Activated CD4-positive, alpha-beta memory T cell treated with anti-CD3 and anti-CD28 coated beads, Interleukin-2, amount 10 ng/mL, durations not matched to agents 7 days and 5 days (primary cell): ENCODE measurements around the gene NUDT4. TPM values are rescaled to one million over a fixed set of nuclear protein-coding genes. Genes with fewer than 3 reads are reported as not detected.
"Not testable (repeated sequence)": the region's sequence is repeated elsewhere in the genome, so short reads cannot be mapped to it uniquely, and the experiment has no call there.

Experiments
- CTCF ChIA-PET: fragments of 350-600 bp; sonication (Branson Sonifier 250); formaldehyde crosslinking; loops from one replicate; lab custom pipeline; 2021; ENCODE audit warnings: antibody characterized with exemption, inconsistent platforms; lab: Charles Lee
- POLR2A ChIA-PET: fragments of 350-600 bp; sonication (Branson Sonifier 250); formaldehyde crosslinking; loops from one replicate; lab custom pipeline; 2021; ENCODE audit warnings: antibody characterized with exemption; lab: Charles Lee
- DNase-seq: peaks from one replicate; pipeline ENCODE4 v3.0.0-alpha.2; 2020
- H3K27ac Mint-ChIP-seq: one replicate; pipeline ENCODE4 v1.8.0; 2021; ENCODE audit warnings: mild to moderate bottlenecking, mixed read lengths
- H3K27me3 Mint-ChIP-seq: one replicate; pipeline ENCODE4 v1.8.0; 2021; ENCODE audit warnings: mixed read lengths
- H3K36me3 Mint-ChIP-seq: one replicate; pipeline ENCODE4 v1.8.0; 2021; ENCODE audit warnings: low read depth, mixed read lengths
- H3K4me1 Mint-ChIP-seq: one replicate; pipeline ENCODE4 v1.8.0; 2021; ENCODE audit warnings: mixed read lengths
- H3K4me3 Mint-ChIP-seq: one replicate; pipeline ENCODE4 v1.8.0; 2021; ENCODE audit warnings: mild to moderate bottlenecking, mixed read lengths
- H3K9me3 Mint-ChIP-seq: one replicate; pipeline ENCODE4 v1.8.0; 2021; ENCODE audit warnings: mixed read lengths
- total RNA-seq, 2 experiments: library from RNA; stranded (reverse); gene quantifications; one replicate each; pipeline ENCODE4 v1.2.3, GENCODE V29; 2021

Gene NUDT4
- total RNA-seq, 2 experiments from 2014 or later, result 44.2 to 47.3 TPM

- Mint-ChIP-seq H3K4me1 (peaks cover 19% of the 10 kb centered on the region), H3K27me3 (peaks cover 4% of the 10 kb centered on the region), H3K4me3 (no peak overlapping the region), H3K36me3 (peaks cover 2% of the 10 kb centered on the region), H3K9me3 (no peaks in the 10 kb centered on the region), H3K27ac (no peak overlapping the region)
- ChIA-PET CTCF (interaction anchor here (0.6 kb wide), 1 partner anchor 12 kb away, joined by 3 read pairs; no protein-coding TSS in a partner anchor), POLR2A (no interaction called here)
- DNase-seq, result no peak
These were observed 1.8 kb upstream of the NUDT4 start for GRCh38 chr12:93375906-93376305.

GRCh38 chr12:93376436-93377251 is 1.1 kb upstream of the NUDT4 start:
- peaks cover 4% of the 10 kb centered on the region for H3K27me3 Mint-ChIP-seq
- CTCF ChIA-PET, result interaction anchor here (0.7 to 1.1 kb wide), 4 partner anchors 20 to 725 kb away, joined by 3 read pairs; no protein-coding TSS in a partner anchor
- H3K36me3 Mint-ChIP-seq, result peaks cover 7% of the 10 kb centered on the region
- POLR2A ChIA-PET, result interaction anchor here (1.1 kb wide), 1 partner anchor 13 kb away, joined by 3 read pairs; no protein-coding TSS in a partner anchor
- no peak for DNase-seq
- no peak overlapping the region for H3K27ac Mint-ChIP-seq
- H3K4me3 Mint-ChIP-seq, result no peak overlapping the region
- H3K9me3 Mint-ChIP-seq, result no peaks in the 10 kb centered on the region
- H3K4me1 Mint-ChIP-seq, result peaks cover 27% of the 10 kb centered on the region

GRCh38 chr12:93378196-93378997 is 672 bp downstream of the NUDT4 start:
- Mint-ChIP-seq H3K4me1 (peaks cover 34% of the 10 kb centered on the region), H3K4me3 (peak overlapping the region; percentile 100), H3K27ac (peak overlapping the region; percentile 100)
- not testable (repeated sequence) for H3K36me3 Mint-ChIP-seq, H3K27me3 Mint-ChIP-seq, H3K9me3 Mint-ChIP-seq
- ChIA-PET CTCF (interaction anchor here (3.5 kb wide), 1 partner anchor 18 kb away, joined by 18 read pairs; no protein-coding TSS in a partner anchor), POLR2A (interaction anchor here (0.8 to 2.4 kb wide), 5 partner anchors 26 to 724 kb away, joined by 3 to 7 read pairs (median 6); no protein-coding TSS in a partner anchor)
- peak; percentile 68 for DNase-seq

- Mint-ChIP-seq H3K4me1 (peaks cover 35% of the 10 kb centered on the region), H3K9me3 (no peaks in the 10 kb centered on the region), H3K27me3 (peaks cover 2% of the 10 kb centered on the region), H3K4me3 (peak overlapping the region; percentile 100), H3K36me3 (peaks cover 7% of the 10 kb centered on the region), H3K27ac (peak overlapping the region; percentile 100)
- ChIA-PET CTCF (interaction anchor here (2.5 to 3.5 kb wide), 2 partner anchors 18 to 391 kb away, joined by 18 to 19 read pairs; no protein-coding TSS in a partner anchor), POLR2A (interaction anchor here (0.8 to 2.4 kb wide), 5 partner anchors 25 to 723 kb away, joined by 3 to 7 read pairs (median 6); no protein-coding TSS in a partner anchor)
- DNase-seq, result no peak
These were observed 1.2 kb downstream of the NUDT4 start for GRCh38 chr12:93378998-93379325.

GRCh38 chr12:93379326-93379980 is 1.7 kb downstream of the NUDT4 start:
- H3K4me3 Mint-ChIP-seq, result peak overlapping the region; percentile 100
- peak overlapping the region; percentile 100 for H3K27ac Mint-ChIP-seq
- H3K27me3 Mint-ChIP-seq, result peaks cover 2% of the 10 kb centered on the region
- CTCF ChIA-PET, result interaction anchor here (1.9 to 3.5 kb wide), 3 partner anchors 17 to 392 kb away, joined by 12 to 19 read pairs (median 18); no protein-coding TSS in a partner anchor
- peaks cover 7% of the 10 kb centered on the region for H3K36me3 Mint-ChIP-seq
- H3K9me3 Mint-ChIP-seq, result no peaks in the 10 kb centered on the region
- DNase-seq, result no peak
- peaks cover 34% of the 10 kb centered on the region for H3K4me1 Mint-ChIP-seq
- POLR2A ChIA-PET, result interaction anchor here (0.8 to 2.5 kb wide), 7 partner anchors 9 to 723 kb away, joined by 3 to 10 read pairs (median 6); partner anchors contain the start of gene UBE2N

GRCh38 chr12:93379981-93380361 is 2.2 kb downstream of the NUDT4 start:
- Mint-ChIP-seq H3K9me3 (no peaks in the 10 kb centered on the region), H3K27me3 (peaks cover 2% of the 10 kb centered on the region), H3K27ac (peak overlapping the region; percentile 100), H3K4me3 (peak overlapping the region; percentile 100), H3K4me1 (peaks cover 35% of the 10 kb centered on the region), H3K36me3 (peaks cover 9% of the 10 kb centered on the region)
- no peak for DNase-seq
- ChIA-PET CTCF (interaction anchor here (0.6 to 3.5 kb wide), 9 partner anchors 15 to 392 kb away, joined by 3 to 19 read pairs (median 4); no protein-coding TSS in a partner anchor), POLR2A (interaction anchor here (0.9 to 2.5 kb wide), 8 partner anchors 9 to 451 kb away, joined by 4 to 10 read pairs (median 6); partner anchors contain the start of genes EEA1, MRPL42 and UBE2N)

GRCh38 chr12:93380480-93381121 is 2.9 kb downstream of the NUDT4 start:
- Mint-ChIP-seq H3K9me3 (no peaks in the 10 kb centered on the region), H3K36me3 (peaks cover 15% of the 10 kb centered on the region), H3K27me3 (peaks cover 2% of the 10 kb centered on the region), H3K4me3 (peak overlapping the region; percentile 100), H3K27ac (peak overlapping the region; percentile 100), H3K4me1 (peaks cover 38% of the 10 kb centered on the region)
- POLR2A ChIA-PET, result interaction anchor here (0.9 to 2.5 kb wide), 10 partner anchors 8 to 451 kb away, joined by 3 to 10 read pairs (median 6); partner anchors contain the start of genes EEA1, MRPL42 and UBE2N
- DNase-seq, result no peak
- CTCF ChIA-PET, result interaction anchor here (0.6 to 3.5 kb wide), 11 partner anchors 9 to 454 kb away, joined by 3 to 19 read pairs (median 4); no protein-coding TSS in a partner anchor

GRCh38 chr12:93381161-93381975 is 3.6 kb downstream of the NUDT4 start:
- Mint-ChIP-seq H3K4me3 (peak overlapping the region; percentile 100), H3K27ac (no peak overlapping the region), H3K4me1 (peaks cover 38% of the 10 kb centered on the region), H3K36me3 (peaks cover 15% of the 10 kb centered on the region), H3K27me3 (peaks cover 2% of the 10 kb centered on the region), H3K9me3 (no peaks in the 10 kb centered on the region)
- ChIA-PET POLR2A (interaction anchor here (1.0 to 2.5 kb wide), 7 partner anchors 18 to 452 kb away, joined by 3 to 10 read pairs (median 7); partner anchors contain the start of genes EEA1, MRPL42 and UBE2N), CTCF (interaction anchor here (0.6 to 3.5 kb wide), 15 partner anchors 8 to 720 kb away, joined by 3 to 19 read pairs (median 4); no protein-coding TSS in a partner anchor)
- DNase-seq, result no peak

- ChIA-PET POLR2A (interaction anchor here (1.3 to 2.5 kb wide), 3 partner anchors 23 to 453 kb away, joined by 3 to 10 read pairs (median 10); partner anchors contain the start of genes EEA1 and UBE2N), CTCF (interaction anchor here (0.6 to 3.5 kb wide), 14 partner anchors 8 to 721 kb away, joined by 3 to 18 read pairs (median 4); no protein-coding TSS in a partner anchor)
These were observed 4.3 kb downstream of the NUDT4 start for GRCh38 chr12:93381976-93382437.

GRCh38 chr12:93387780-93388179 is 10.1 kb downstream of the NUDT4 start:
- Mint-ChIP-seq H3K27ac (no peak overlapping the region), H3K36me3 (peaks cover 34% of the 10 kb centered on the region)

More at GRCh38 chr12:93381976-93382437, 4.3 kb downstream of the NUDT4 start:
- H3K4me1 Mint-ChIP-seq, result peaks cover 36% of the 10 kb centered on the region
- H3K36me3 Mint-ChIP-seq, result peaks cover 16% of the 10 kb centered on the region
- not testable (repeated sequence) for DNase-seq, H3K4me3 Mint-ChIP-seq, H3K27ac Mint-ChIP-seq, H3K9me3 Mint-ChIP-seq, H3K27me3 Mint-ChIP-seq

More at GRCh38 chr12:93387780-93388179, 10.1 kb downstream of the NUDT4 start:
- Mint-ChIP-seq H3K27me3 (no peaks in the 10 kb centered on the region), H3K4me3 (no peak overlapping the region), H3K9me3 (no peaks in the 10 kb centered on the region), H3K4me1 (peaks cover 31% of the 10 kb centered on the region)
- no peak for DNase-seq
- POLR2A ChIA-PET, result interaction anchor here (1.3 to 1.7 kb wide), 2 partner anchors 8 to 24 kb away, joined by 3 to 6 read pairs; no protein-coding TSS in a partner anchor
- CTCF ChIA-PET, result interaction anchor here (0.9 to 3.8 kb wide), 2 partner anchors 9 kb away, joined by 3 to 21 read pairs; no protein-coding TSS in a partner anchor
